ENCODE results near the gene FOLR1. TPM values are rescaled to one million over a fixed set of nuclear protein-coding genes. Genes with fewer than 3 reads are reported as not detected.

Gene FOLR1
- total RNA-seq, 1 experiment from 2014 or later, result 0.40 TPM

DNA sequence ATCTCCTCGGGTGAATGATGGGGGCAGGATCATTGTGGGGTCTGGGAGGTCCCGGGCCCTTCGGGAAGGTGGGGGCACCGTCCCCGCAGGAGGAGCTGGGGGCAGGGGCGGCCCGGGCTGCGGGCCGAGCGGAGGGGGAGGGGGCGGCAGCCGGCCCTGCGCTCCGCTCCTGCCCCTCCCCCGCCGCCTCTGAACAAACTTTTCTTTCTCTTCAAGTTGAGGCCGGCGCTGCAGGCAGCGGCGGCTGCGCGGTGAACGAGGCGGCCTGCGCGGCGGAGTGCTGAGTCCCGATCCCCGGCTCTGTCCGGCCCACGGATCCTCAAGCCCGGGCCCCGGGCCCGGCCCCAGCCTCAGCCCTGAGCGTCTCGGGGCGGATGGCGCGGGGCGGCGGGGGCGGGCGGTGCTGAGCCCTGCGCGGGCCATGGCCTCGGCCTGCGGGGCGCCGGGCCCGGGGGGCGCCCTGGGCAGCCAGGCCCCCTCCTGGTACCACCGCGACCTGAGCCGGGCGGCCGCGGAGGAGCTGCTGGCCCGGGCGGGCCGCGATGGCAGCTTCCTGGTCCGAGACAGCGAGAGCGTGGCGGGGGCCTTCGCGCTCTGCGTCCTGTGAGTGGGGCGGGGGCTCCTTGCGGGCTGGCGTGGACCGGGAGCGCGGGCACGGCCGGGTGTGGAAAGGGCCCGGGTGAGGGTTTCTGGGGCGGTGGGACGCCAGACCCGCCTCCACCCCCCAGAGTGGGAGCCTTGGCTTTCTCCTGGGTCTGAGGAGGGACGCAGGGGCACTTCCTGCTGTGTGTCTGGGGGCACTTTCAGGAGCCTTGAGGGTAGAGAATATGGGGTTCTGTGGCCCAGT lies 32.8 kb downstream of the FOLR1 start, which contains the start of gene INPPL1:
INPPL1 (plus strand) TSS at position 204 of the 847 bp plus-strand sequence; CDS start at position 422, 218 bp downstream.
- peak within 1 kb of the TSS; percentile 84 for H3K27ac Mint-ChIP-seq (ENCODE audit: low read depth, unreplicated experiment)
- TF ChIP-seq, protein P1, sequence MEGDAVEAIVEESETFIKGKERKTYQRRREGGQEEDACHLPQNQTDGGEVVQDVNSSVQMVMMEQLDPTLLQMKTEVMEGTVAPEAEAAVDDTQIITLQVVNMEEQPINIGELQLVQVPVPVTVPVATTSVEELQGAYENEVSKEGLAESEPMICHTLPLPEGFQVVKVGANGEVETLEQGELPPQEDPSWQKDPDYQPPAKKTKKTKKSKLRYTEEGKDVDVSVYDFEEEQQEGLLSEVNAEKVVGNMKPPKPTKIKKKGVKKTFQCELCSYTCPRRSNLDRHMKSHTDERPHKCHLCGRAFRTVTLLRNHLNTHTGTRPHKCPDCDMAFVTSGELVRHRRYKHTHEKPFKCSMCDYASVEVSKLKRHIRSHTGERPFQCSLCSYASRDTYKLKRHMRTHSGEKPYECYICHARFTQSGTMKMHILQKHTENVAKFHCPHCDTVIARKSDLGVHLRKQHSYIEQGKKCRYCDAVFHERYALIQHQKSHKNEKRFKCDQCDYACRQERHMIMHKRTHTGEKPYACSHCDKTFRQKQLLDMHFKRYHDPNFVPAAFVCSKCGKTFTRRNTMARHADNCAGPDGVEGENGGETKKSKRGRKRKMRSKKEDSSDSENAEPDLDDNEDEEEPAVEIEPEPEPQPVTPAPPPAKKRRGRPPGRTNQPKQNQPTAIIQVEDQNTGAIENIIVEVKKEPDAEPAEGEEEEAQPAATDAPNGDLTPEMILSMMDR (IDR thresholded peaks at IDR 0.05; ENCODE audit: unreplicated experiment), result no peak
- H3K4me3 Mint-ChIP-seq (ENCODE audit: unreplicated experiment), result peak within 1 kb of the TSS; percentile 87
- no peaks in the 10 kb centered on the region for H3K27me3 Mint-ChIP-seq (ENCODE audit: insufficient read depth, unreplicated experiment)
- peak; percentile 45 for DNase-seq (ENCODE audit: unreplicated experiment)
- H3K4me1 Mint-ChIP-seq (ENCODE audit: insufficient read depth, unreplicated experiment), result peaks cover 8% of the 10 kb centered on the region
- peaks cover 16% of the 10 kb centered on the region for H3K36me3 Mint-ChIP-seq (ENCODE audit: insufficient read depth, unreplicated experiment)
- H3K9me3 Mint-ChIP-seq (ENCODE audit: unreplicated experiment), result no peaks in the 10 kb centered on the region
- ChIA-PET POLR2A (interaction anchor here (0.8 to 3.8 kb wide), 12 partner anchors 11 to 1877 kb away, joined by 3 to 27 read pairs (median 5); partner anchors contain the start of gene ANAPC15), CTCF (interaction anchor here (0.6 to 1.7 kb wide), 4 partner anchors 41 to 266 kb away, joined by 3 to 7 read pairs (median 3); no protein-coding TSS in a partner anchor)
- intact Hi-C loops (cut with micrococcal nuclease), result loop anchor here (1.0 to 2.0 kb wide), 2 partner anchors 41 to 122 kb away; partner anchors contain the start of gene LAMTOR1
- BruUV-seq (replicated peaks), result no TSS peak

DNA sequence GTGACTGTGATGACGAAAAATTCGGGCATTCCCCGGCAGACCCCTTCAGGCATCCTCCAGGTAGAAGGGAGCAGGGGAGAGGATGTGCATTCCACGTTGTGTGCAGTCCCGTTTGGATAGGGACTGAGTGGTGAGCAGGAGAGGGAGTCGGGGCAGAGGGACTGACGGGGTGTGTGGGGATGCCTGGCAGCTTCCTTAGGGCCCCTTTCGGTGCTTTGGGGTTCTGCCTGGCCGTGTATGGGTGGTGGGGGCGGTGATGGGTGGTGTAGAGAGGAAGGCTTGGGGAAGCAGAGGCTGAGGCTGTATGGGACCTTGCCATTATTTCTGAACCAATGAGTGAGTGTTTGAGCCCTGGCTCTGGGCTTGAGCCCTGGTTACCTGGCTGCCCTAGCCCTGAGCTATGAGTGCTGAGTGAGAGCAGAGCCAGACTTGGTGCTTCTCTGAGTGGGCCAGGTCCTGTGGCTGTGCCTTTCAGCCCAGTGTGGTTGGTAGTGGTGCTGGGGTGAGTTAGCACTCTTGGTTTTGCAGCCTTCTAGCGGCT lies 33.5 kb downstream of the FOLR1 start:
- Mint-ChIP-seq H3K27me3 (ENCODE audit: insufficient read depth, unreplicated experiment) (no peaks in the 10 kb centered on the region), H3K9me3 (ENCODE audit: unreplicated experiment) (no peaks in the 10 kb centered on the region), H3K27ac (ENCODE audit: low read depth, unreplicated experiment) (peak overlapping the region; percentile 27), H3K4me3 (ENCODE audit: unreplicated experiment) (peak overlapping the region; percentile 87), H3K36me3 (ENCODE audit: insufficient read depth, unreplicated experiment) (peaks cover 23% of the 10 kb centered on the region), H3K4me1 (ENCODE audit: insufficient read depth, unreplicated experiment) (peaks cover 8% of the 10 kb centered on the region)
- no peak for DNase-seq (ENCODE audit: unreplicated experiment)
- TF ChIP-seq, protein P1 (IDR thresholded peaks at IDR 0.05; ENCODE audit: unreplicated experiment), result no peak
- intact Hi-C loops (cut with micrococcal nuclease), result loop anchor here (2.0 kb wide), 1 partner anchor 123 kb away; the partner anchor contains the start of gene LAMTOR1
- POLR2A ChIA-PET, result interaction anchor here (0.6 to 3.8 kb wide), 11 partner anchors 10 to 1877 kb away, joined by 3 to 27 read pairs (median 6); partner anchors contain the start of genes ANAPC15 and XNDC1N
- BruUV-seq (replicated peaks), result no TSS peak
- CTCF ChIA-PET, result interaction anchor here (0.6 to 1.7 kb wide), 6 partner anchors 13 to 252 kb away, joined by 3 to 7 read pairs (median 4); no protein-coding TSS in a partner anchor

DNA sequence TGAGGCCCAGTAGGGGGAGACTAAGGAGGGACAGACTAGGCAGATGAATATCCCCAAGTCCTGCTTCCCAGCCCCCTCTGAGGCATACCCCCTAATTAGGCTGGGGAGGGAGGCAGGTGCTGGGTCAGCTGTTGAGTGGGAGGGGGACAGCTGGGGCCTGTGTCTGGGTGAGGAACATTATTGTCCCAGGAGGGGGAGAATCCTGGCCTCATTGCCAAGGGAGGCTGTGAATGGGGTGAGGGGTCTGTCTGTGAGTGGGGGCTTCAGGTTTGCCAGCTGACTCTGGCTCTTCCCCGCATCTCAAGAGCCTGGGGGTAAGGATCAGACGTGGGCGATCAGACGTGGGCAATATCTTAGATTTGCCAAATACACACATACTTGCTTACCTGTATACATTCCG lies 34.8 kb downstream of the FOLR1 start:
- no peak for DNase-seq (ENCODE audit: unreplicated experiment)
- TF ChIP-seq, protein P1 (IDR thresholded peaks at IDR 0.05; ENCODE audit: unreplicated experiment), result no peak
- H3K4me1 Mint-ChIP-seq (ENCODE audit: insufficient read depth, unreplicated experiment), result peaks cover 8% of the 10 kb centered on the region
- no peaks in the 10 kb centered on the region for H3K9me3 Mint-ChIP-seq (ENCODE audit: unreplicated experiment)
- no peak overlapping the region for H3K27ac Mint-ChIP-seq (ENCODE audit: low read depth, unreplicated experiment)
- intact Hi-C loops (cut with micrococcal nuclease), result no loop called here
- no peaks in the 10 kb centered on the region for H3K27me3 Mint-ChIP-seq (ENCODE audit: insufficient read depth, unreplicated experiment)
- H3K4me3 Mint-ChIP-seq (ENCODE audit: unreplicated experiment), result no peak overlapping the region
- POLR2A ChIA-PET, result interaction anchor here (1.9 to 3.1 kb wide), 2 partner anchors 9 to 11 kb away, joined by 7 to 25 read pairs; no protein-coding TSS in a partner anchor
- H3K36me3 Mint-ChIP-seq (ENCODE audit: insufficient read depth, unreplicated experiment), result peaks cover 35% of the 10 kb centered on the region
- CTCF ChIA-PET, result interaction anchor here (0.6 to 1.9 kb wide), 6 partner anchors 37 to 303 kb away, joined by 3 to 10 read pairs (median 3); no protein-coding TSS in a partner anchor
- BruUV-seq (replicated peaks), result no TSS peak

All from MCF 10A (cell line).